Measurements from ENCODE around the gene P2RY2.

DNA sequence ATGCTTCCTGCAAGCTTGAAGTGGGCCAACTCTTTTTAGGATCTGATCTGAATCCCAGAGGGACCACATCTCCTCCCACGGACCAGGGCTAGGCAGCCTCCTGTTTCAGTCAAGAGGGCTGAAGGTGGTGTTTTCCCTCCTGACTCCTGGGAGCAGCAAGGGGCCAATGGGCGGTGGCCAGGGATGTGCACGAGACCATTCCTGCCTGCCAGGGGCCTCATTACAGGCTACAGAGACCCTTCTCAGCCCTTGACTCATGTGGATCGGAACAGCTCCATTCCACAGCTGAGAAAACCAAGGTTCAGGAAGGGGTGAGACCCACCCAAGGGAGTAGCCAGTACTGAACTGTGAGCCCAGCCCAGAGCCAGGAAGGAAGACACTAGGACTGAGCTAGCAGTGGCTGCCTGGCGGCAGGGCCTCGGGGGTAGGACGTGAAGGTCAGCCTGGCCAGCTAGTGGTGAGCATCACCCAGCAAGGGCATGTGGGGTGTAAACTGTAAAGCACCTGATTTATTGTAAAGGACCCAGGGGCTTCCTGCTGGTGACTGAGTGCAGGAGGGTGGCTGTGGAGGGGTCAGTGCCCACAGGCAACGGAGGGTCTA lies 50.7 kb downstream of the P2RY2 start:
- TF ChIP-seq, protein P1, sequence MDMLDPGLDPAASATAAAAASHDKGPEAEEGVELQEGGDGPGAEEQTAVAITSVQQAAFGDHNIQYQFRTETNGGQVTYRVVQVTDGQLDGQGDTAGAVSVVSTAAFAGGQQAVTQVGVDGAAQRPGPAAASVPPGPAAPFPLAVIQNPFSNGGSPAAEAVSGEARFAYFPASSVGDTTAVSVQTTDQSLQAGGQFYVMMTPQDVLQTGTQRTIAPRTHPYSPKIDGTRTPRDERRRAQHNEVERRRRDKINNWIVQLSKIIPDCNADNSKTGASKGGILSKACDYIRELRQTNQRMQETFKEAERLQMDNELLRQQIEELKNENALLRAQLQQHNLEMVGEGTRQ (IDR thresholded peaks at IDR 0.05): no peak
- TF ChIP-seq CTCF (IDR thresholded peaks at IDR 0.05): no peak
- TF ChIP-seq EP300 (IDR thresholded peaks at IDR 0.05): no peak
- no peak for TF ChIP-seq ZC3H11A (IDR thresholded peaks at IDR 0.05)
- TF ChIP-seq MAZ (IDR thresholded peaks at IDR 0.05; ENCODE audit: borderline replicate concordance, low read depth, low read length): no peak
- TF ChIP-seq JUNB (IDR thresholded peaks at IDR 0.05): no peak
- no peak for TF ChIP-seq RAD21 (conservative IDR thresholded peaks at IDR 0.05 in 1 of 2, IDR thresholded peaks at IDR 0.05 in 1 of 2)
- TF ChIP-seq POLR2A (IDR thresholded peaks at IDR 0.05; ENCODE audit: low read length): no peak
- TF ChIP-seq, protein P2, sequence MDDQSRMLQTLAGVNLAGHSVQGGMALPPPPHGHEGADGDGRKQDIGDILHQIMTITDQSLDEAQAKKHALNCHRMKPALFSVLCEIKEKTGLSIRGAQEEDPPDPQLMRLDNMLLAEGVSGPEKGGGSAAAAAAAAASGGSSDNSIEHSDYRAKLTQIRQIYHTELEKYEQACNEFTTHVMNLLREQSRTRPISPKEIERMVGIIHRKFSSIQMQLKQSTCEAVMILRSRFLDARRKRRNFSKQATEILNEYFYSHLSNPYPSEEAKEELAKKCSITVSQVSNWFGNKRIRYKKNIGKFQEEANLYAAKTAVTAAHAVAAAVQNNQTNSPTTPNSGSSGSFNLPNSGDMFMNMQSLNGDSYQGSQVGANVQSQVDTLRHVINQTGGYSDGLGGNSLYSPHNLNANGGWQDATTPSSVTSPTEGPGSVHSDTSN (IDR thresholded peaks at IDR 0.05): no peak
- TF ChIP-seq PHF8 (IDR thresholded peaks at IDR 0.05; ENCODE audit: borderline replicate concordance, low read depth): no peak
- no peak for TF ChIP-seq REST (IDR thresholded peaks at IDR 0.05)
- no peak for TF ChIP-seq CEBPB (IDR thresholded peaks at IDR 0.05)

Data from A549 (cell line).